RWPE1 (cell line): Measurements from ENCODE around the gene IQCB1.

Source experiments
- CTCF ChIA-PET: fragments of 350-600 bp; sonication (Branson Sonifier 250); formaldehyde crosslinking; extraction: SDS; loops from one replicate; lab custom pipeline; 2021; lab: Yijun Ruan, JAX
- POLR2A ChIA-PET: fragments of 400-600 bp; formaldehyde crosslinking; extraction: SDS; loops from one replicate; lab custom pipeline; 2020; ENCODE audit warnings: antibody characterized with exemption; ENCODE audit not compliant: low non-redundant PET; lab: Yijun Ruan, JAX
- DNase-seq: peaks from one replicate; pipeline ENCODE4 v3.0.0; 2012; ENCODE audit warnings: low spot score
- H3K27ac ChIP-seq: fragments of 450-650 bp; 2 replicates; pipeline ENCODE4 v1.5.1; 2017
- CTCF ChIP-seq: fragments of 450-650 bp; conservative IDR thresholded peaks from 2 replicates; pipeline ENCODE4 v1.5.1; 2017; ENCODE audit warnings: low read depth, mild to moderate bottlenecking

The IQCB1 gene

GRCh38 chr3:121768452-121768851, 66.4 kb downstream of the IQCB1 start:
- H3K27ac ChIP-seq, result no peak overlapping the region
- ChIA-PET POLR2A (no interaction called here), CTCF (no interaction called here)
- no peak for TF ChIP-seq CTCF
- no peak for DNase-seq

GRCh38 chr3:121759541-121760202, 75.2 kb downstream of the IQCB1 start:
- no peak for DNase-seq
- H3K27ac ChIP-seq, result no peak overlapping the region
- ChIA-PET CTCF (interaction anchor here (0.6 kb wide), 1 partner anchor 11 kb away, joined by 3 read pairs; no protein-coding TSS in a partner anchor), POLR2A (no interaction called here)
- TF ChIP-seq CTCF, result no peak

GRCh38 chr3:121758727-121759450, 76.0 kb downstream of the IQCB1 start:
- POLR2A ChIA-PET, result no interaction called here
- H3K27ac ChIP-seq, result no peak overlapping the region
- no peak for DNase-seq
- TF ChIP-seq CTCF, result no peak
- CTCF ChIA-PET, result interaction anchor here (0.6 kb wide), 1 partner anchor 11 kb away, joined by 3 read pairs; no protein-coding TSS in a partner anchor

- H3K27ac ChIP-seq, result no peak overlapping the region
- TF ChIP-seq CTCF, result no peak
- ChIA-PET POLR2A (no interaction called here), CTCF (interaction anchor here (0.5 kb wide), 1 partner anchor 41 kb away, joined by 3 read pairs; no protein-coding TSS in a partner anchor)
- DNase-seq, result no peak
These were observed 76.9 kb downstream of the IQCB1 start for GRCh38 chr3:121757812-121758545.

- POLR2A ChIA-PET, result no interaction called here
- no peak overlapping the region for H3K27ac ChIP-seq
- no peak for DNase-seq
- TF ChIP-seq CTCF, result no peak
- CTCF ChIA-PET, result no interaction called here
These were observed 77.6 kb downstream of the IQCB1 start for GRCh38 chr3:121757087-121757811.

GRCh38 chr3:121752772-121753171, 82.1 kb downstream of the IQCB1 start:
- TF ChIP-seq CTCF, result no peak
- H3K27ac ChIP-seq, result no peak overlapping the region
- ChIA-PET POLR2A (no interaction called here), CTCF (no interaction called here)
- DNase-seq, result no peak
